ENCODE results near the gene SLC4A2.

- TF ChIP-seq, protein P1, sequence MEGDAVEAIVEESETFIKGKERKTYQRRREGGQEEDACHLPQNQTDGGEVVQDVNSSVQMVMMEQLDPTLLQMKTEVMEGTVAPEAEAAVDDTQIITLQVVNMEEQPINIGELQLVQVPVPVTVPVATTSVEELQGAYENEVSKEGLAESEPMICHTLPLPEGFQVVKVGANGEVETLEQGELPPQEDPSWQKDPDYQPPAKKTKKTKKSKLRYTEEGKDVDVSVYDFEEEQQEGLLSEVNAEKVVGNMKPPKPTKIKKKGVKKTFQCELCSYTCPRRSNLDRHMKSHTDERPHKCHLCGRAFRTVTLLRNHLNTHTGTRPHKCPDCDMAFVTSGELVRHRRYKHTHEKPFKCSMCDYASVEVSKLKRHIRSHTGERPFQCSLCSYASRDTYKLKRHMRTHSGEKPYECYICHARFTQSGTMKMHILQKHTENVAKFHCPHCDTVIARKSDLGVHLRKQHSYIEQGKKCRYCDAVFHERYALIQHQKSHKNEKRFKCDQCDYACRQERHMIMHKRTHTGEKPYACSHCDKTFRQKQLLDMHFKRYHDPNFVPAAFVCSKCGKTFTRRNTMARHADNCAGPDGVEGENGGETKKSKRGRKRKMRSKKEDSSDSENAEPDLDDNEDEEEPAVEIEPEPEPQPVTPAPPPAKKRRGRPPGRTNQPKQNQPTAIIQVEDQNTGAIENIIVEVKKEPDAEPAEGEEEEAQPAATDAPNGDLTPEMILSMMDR (IDR thresholded peaks at IDR 0.05; ENCODE audit: insufficient read depth, low read length) = no peak
- no peak for TF ChIP-seq POLR2AphosphoS5 (IDR thresholded peaks at IDR 0.05; ENCODE audit: low read depth)
- TF ChIP-seq SPI1 (IDR thresholded peaks at IDR 0.05; ENCODE audit: borderline replicate concordance, low read depth) = no peak
- no peak for TF ChIP-seq REST (IDR thresholded peaks at IDR 0.05; ENCODE audit: insufficient replicate concordance, low read depth)
- no peak for TF ChIP-seq GABPA (IDR thresholded peaks at IDR 0.05; ENCODE audit: low read depth)
Observed at GRCh38 chr7:151028948-151029501, 30.4 kb upstream of the SLC4A2 start.
